IPS DF 4.7 (cell line): ENCODE data around the gene VTI1A.
"Not testable (repeated sequence)": the region's sequence is repeated elsewhere in the genome, so short reads cannot be mapped to it uniquely, and the experiment has no call there.

Source experiments
- DNase-seq: peaks from one replicate; pipeline ENCODE4 v3.0.0-alpha.2; 2013; ENCODE audit warnings: low spot score; ENCODE audit errors: extremely low read depth

Gene VTI1A

GRCh38 chr10:112716076-112716475 is 269.1 kb downstream of the VTI1A start:
- DNase-seq, result no peak

GRCh38 chr10:112716924-112717413 is 270.0 kb downstream of the VTI1A start:
- no peak for DNase-seq

GRCh38 chr10:112720178-112720577 is 273.2 kb downstream of the VTI1A start:
- no peak for DNase-seq

GRCh38 chr10:112721080-112721698 is 274.2 kb downstream of the VTI1A start:
- peak; percentile 53 for DNase-seq

- no peak for DNase-seq
Observed at GRCh38 chr10:112722758-112723157, 275.7 kb downstream of the VTI1A start.

GRCh38 chr10:112723876-112724275 is 276.9 kb downstream of the VTI1A start:
- no peak for DNase-seq

GRCh38 chr10:112724404-112724991 is 277.5 kb downstream of the VTI1A start:
- no peak for DNase-seq

GRCh38 chr10:112728118-112728883 is 281.3 kb downstream of the VTI1A start:
- DNase-seq, result no peak

GRCh38 chr10:112728997-112729396 is 282.0 kb downstream of the VTI1A start:
- DNase-seq, result no peak

- not testable (repeated sequence) for DNase-seq
Observed at GRCh38 chr10:112731450-112731849, 284.4 kb downstream of the VTI1A start.

- no peak for DNase-seq
Observed at GRCh38 chr10:112732277-112732921, 285.4 kb downstream of the VTI1A start.

- no peak for DNase-seq
Observed at GRCh38 chr10:112735041-112735695, 288.2 kb downstream of the VTI1A start.

- DNase-seq, result no peak
Observed at GRCh38 chr10:112738606-112739591, 291.9 kb downstream of the VTI1A start.

GRCh38 chr10:112739592-112740353 is 292.8 kb downstream of the VTI1A start:
- DNase-seq, result no peak

- DNase-seq, result no peak
Observed at GRCh38 chr10:112741830-112742402, 294.9 kb downstream of the VTI1A start.

GRCh38 chr10:112744181-112745096 is 297.4 kb downstream of the VTI1A start:
- DNase-seq, result no peak

GRCh38 chr10:112746329-112746728 is 299.3 kb downstream of the VTI1A start:
- no peak for DNase-seq
